ENCODE measurements around the gene TLR6.

The TLR6 gene

GRCh38 chr4:38803833-38804653, 52.6 kb downstream of the TLR6 start:
- H3K9me3 ChIP-seq (ENCODE audit: control insufficient read depth, insufficient read depth, low read depth, low read length): no peaks in the 10 kb centered on the region
- no peak overlapping the region for H3K27ac ChIP-seq (ENCODE audit: extremely low read depth, low read depth, low read length)
- no peak overlapping the region for H3K4me3 ChIP-seq (ENCODE audit: low read depth, low read length)
- POLR2A ChIA-PET: interaction anchor here (0.6 kb wide), 1 partner anchor 146 kb away, joined by 4 read pairs; no protein-coding TSS in a partner anchor
- no peaks in the 10 kb centered on the region for H3K36me3 ChIP-seq (ENCODE audit: control insufficient read depth in 2 of 2, insufficient read depth in 1 of 2, low read length in 2 of 2)
- H3K4me1 ChIP-seq (ENCODE audit: control insufficient read depth, insufficient read depth, low read length): no peaks in the 10 kb centered on the region
- CTCF ChIA-PET: interaction anchor here (0.6 to 3.4 kb wide), 16 partner anchors 9 to 792 kb away, joined by 3 to 14 read pairs (median 4); partner anchors contain the start of gene TLR10
- TF ChIP-seq ZNF16 (tag by site-specific recombination; IDR thresholded peaks at IDR 0.05; ENCODE audit: low read depth): no peak
- TF ChIP-seq REPIN1 (tag by site-specific recombination; IDR thresholded peaks at IDR 0.05; ENCODE audit: low read depth): no peak
- no peak for TF ChIP-seq ZNF184 (tag by site-specific recombination; IDR thresholded peaks at IDR 0.05)

- Histone ChIP-seq H3K27ac (ENCODE audit: extremely low read depth, low read depth, low read length) (no peak overlapping the region), H3K4me3 (ENCODE audit: low read depth, low read length) (no peak overlapping the region), H3K9me3 (ENCODE audit: control insufficient read depth, insufficient read depth, low read depth, low read length) (no peaks in the 10 kb centered on the region), H3K4me1 (ENCODE audit: control insufficient read depth, insufficient read depth, low read length) (no peaks in the 10 kb centered on the region), H3K36me3 (ENCODE audit: control insufficient read depth in 2 of 2, insufficient read depth in 1 of 2, low read length in 2 of 2) (no peaks in the 10 kb centered on the region)
- CTCF ChIA-PET: interaction anchor here (0.6 to 3.4 kb wide), 6 partner anchors 12 to 58 kb away, joined by 3 to 14 read pairs (median 5); partner anchors contain the start of gene TLR10
- no peak for TF ChIP-seq ZNF10 (tag by site-specific recombination; IDR thresholded peaks at IDR 0.05)
- peak; percentile 48; the same call in 1 of the 2 replicates for TF ChIP-seq TRIM28 (IDR thresholded peaks at IDR 0.05; ENCODE audit: borderline replicate concordance, low read length)
- POLR2A ChIA-PET: no interaction called here
These were observed 53.9 kb downstream of the TLR6 start for GRCh38 chr4:38802561-38803355.

- no peaks in the 10 kb centered on the region for H3K9me3 ChIP-seq (ENCODE audit: control insufficient read depth, insufficient read depth, low read depth, low read length)
- no peak overlapping the region for H3K27ac ChIP-seq (ENCODE audit: extremely low read depth, low read depth, low read length)
- H3K4me1 ChIP-seq (ENCODE audit: control insufficient read depth, insufficient read depth, low read length): no peaks in the 10 kb centered on the region
- ChIA-PET CTCF (interaction anchor here (1.7 kb wide), 1 partner anchor 42 kb away, joined by 7 read pairs; no protein-coding TSS in a partner anchor), POLR2A (no interaction called here)
- no peaks in the 10 kb centered on the region for H3K36me3 ChIP-seq (ENCODE audit: control insufficient read depth in 2 of 2, insufficient read depth in 1 of 2, low read length in 2 of 2)
- TF ChIP-seq KLF9 (tag by site-specific recombination; IDR thresholded peaks at IDR 0.05; ENCODE audit: low read depth) (no peak), ZNF175 (tag by site-specific recombination; IDR thresholded peaks at IDR 0.05) (no peak), ZNF223 (tag by site-specific recombination; IDR thresholded peaks at IDR 0.05) (no peak), WT1 (tag by site-specific recombination; IDR thresholded peaks at IDR 0.05) (no peak), TCF7L2 (IDR thresholded peaks at IDR 0.05; ENCODE audit: borderline replicate concordance, low read depth, low read length) (no peak), ZNF561 (tag by site-specific recombination; IDR thresholded peaks at IDR 0.05; ENCODE audit: borderline replicate concordance) (no peak), SCRT1 (tag by site-specific recombination; IDR thresholded peaks at IDR 0.05; ENCODE audit: borderline replicate concordance) (no peak)
- H3K4me3 ChIP-seq (ENCODE audit: low read depth, low read length): no peak overlapping the region
These were observed 55.6 kb downstream of the TLR6 start for GRCh38 chr4:38800961-38801450.

- Histone ChIP-seq H3K4me3 (ENCODE audit: low read depth, low read length) (no peak overlapping the region), H3K9me3 (ENCODE audit: control insufficient read depth, insufficient read depth, low read depth, low read length) (no peaks in the 10 kb centered on the region), H3K36me3 (ENCODE audit: control insufficient read depth in 2 of 2, insufficient read depth in 1 of 2, low read length in 2 of 2) (no peaks in the 10 kb centered on the region), H3K27ac (ENCODE audit: extremely low read depth, low read depth, low read length) (no peak overlapping the region), H3K4me1 (ENCODE audit: control insufficient read depth, insufficient read depth, low read length) (no peaks in the 10 kb centered on the region)
- POLR2A ChIA-PET: no interaction called here
- CTCF ChIA-PET: interaction anchor here (0.9 to 1.7 kb wide), 2 partner anchors 10 to 41 kb away, joined by 3 to 7 read pairs; no protein-coding TSS in a partner anchor
- no peak for TF ChIP-seq GLI2 (tag by site-specific recombination; IDR thresholded peaks at IDR 0.05; ENCODE audit: borderline replicate concordance, low read depth)
- no peak for TF ChIP-seq ZIC2 (tag by site-specific recombination; IDR thresholded peaks at IDR 0.05)
- no peak for TF ChIP-seq SP2 (tag by site-specific recombination; IDR thresholded peaks at IDR 0.05)
- TF ChIP-seq ZNF214 (tag by site-specific recombination; IDR thresholded peaks at IDR 0.05; ENCODE audit: borderline replicate concordance): no peak
- TF ChIP-seq ZNF140 (tag by site-specific recombination; IDR thresholded peaks at IDR 0.05): no peak
- TF ChIP-seq REST (tag by site-specific recombination; IDR thresholded peaks at IDR 0.05): no peak
- no peak for TF ChIP-seq ZNF621 (tag by site-specific recombination; IDR thresholded peaks at IDR 0.05)
- TF ChIP-seq ZNF596 (tag by site-specific recombination; IDR thresholded peaks at IDR 0.05): no peak
- TF ChIP-seq ZFHX2 (tag by site-specific recombination; conservative IDR thresholded peaks at IDR 0.05): no peak
- TF ChIP-seq MEIS1 (CRISPR knock-in tag; IDR thresholded peaks at IDR 0.05; ENCODE audit: borderline replicate concordance): no peak
- TF ChIP-seq ZNF677 (tag by site-specific recombination; IDR thresholded peaks at IDR 0.05): no peak
- no peak for TF ChIP-seq ZNF747 (tag by site-specific recombination; IDR thresholded peaks at IDR 0.05)
These were observed 56.3 kb downstream of the TLR6 start for GRCh38 chr4:38800366-38800765.
